ENCODE data around the gene TBC1D10B.

The TBC1D10B gene

DNA sequence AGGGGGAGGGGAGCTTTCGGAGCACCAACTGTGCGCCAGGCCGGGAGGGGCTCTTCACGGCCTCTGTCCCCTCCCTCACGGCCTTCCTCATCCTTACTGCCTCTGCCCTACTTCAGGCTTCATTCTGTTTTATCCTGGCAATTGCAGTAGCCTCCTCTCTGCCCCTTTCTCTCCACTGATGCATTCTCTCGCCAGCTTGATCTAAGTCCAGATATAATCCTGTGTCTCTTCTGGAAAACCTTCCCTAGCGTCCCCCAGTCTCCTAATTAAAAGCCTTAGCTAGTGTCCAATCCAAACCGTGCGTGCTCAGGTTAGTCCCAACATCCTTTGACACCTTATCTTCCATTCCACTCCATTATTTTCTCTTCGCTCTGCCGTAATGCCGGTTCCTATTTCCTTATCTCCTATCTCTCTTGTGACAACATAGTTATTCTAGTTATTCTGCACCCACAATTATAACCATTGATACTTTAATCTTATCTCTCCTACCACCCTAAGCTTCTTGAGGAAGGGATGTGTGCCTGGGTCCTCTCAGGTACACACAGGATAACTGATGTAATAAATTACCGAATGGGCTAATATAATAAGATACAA, 25.8 kb upstream of the TBC1D10B start:
- FAIRE-seq = no peak
- TF ChIP-seq POLR2A (IDR thresholded peaks at IDR 0.05; ENCODE audit: low read depth, low read length) (no peak), TAF1 (IDR thresholded peaks at IDR 0.05; ENCODE audit: borderline replicate concordance, low read depth, low read length) (no peak), POLR2AphosphoS5 (IDR thresholded peaks at IDR 0.05; ENCODE audit: low read depth, low read length) (no peak)
- no peak for DNase-seq (ENCODE audit: insufficient read length)

DNA sequence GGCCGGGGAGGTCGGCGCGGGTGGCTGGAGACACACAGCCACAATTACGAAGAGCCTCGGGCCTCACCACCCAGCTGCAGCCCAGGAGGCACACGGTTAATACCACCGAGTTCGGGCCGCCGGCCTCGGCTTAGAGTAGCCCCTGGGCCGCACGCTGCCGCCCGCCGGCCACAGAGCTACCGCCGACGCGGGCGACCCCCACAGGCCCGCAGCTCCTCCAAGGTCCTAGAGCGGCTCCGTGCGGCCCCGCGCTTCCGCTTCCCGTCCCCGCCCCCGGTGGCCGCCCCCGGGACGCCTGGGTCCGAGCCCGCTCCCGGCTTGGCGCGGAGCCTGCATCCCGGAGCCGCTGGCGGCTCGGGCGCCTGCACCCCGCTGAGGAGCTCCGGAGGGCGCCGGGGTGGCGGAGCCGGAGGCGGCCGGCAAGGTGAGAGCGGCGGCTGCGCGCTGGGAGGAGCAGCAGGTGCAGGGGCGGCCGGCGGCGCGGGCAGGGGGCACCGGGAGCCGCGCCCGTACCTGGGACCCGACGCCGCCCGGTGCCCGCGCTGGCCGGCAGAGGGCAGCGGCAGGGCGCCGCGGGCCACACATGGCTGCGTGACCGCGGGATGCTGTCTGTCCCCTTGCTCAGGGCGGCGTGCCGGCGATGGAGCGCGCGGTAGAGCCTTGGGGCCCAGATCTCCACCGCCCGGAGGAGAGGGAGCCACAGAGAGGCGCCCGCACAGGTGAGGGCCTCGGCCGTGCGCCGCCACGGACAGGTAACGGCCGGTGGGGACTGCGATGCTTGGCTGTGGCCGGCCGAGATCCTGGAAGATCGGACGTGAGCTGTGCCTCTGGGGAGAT, 25.1 kb upstream of the TBC1D10B start, which contains the start of gene ZNF48:
Gene ZNF48, plus strand, starts transcription at position 266 of the 837 bp plus-strand sequence. Its CDS starts 375 bp downstream, at position 641.
- FAIRE-seq (peak; percentile 63), DNase-seq (ENCODE audit: insufficient read length) (peak; percentile 85)

DNA sequence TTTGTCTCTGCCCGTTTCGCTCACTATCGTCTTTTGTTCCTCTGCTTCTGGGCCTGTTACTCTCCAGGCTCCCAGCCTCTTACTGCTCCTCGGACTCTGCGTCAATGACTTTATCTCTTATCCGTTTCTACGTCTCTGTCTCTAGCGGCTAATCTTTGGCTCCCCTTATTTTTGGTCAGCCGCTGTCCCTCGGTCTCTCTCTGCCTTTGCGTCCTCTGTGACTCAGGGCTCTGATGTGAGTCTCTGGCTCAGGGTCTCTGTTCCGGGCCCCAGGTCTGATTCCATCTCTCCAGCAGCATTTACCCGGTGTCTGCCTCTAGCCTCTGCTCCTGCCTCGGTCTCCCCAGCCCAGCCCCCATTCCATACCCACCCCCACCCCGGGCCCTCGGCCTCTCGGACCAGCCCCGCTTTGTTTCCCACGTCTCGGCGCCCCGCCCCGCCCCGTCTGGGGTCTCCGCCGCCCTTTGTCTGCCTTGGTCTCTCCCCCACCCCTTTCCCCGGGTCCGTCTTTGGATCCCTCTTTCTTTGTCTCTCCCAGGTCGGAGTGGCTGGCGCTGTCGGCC, 24.4 kb upstream of the TBC1D10B start:
- FAIRE-seq = no peak
- TF ChIP-seq TAF1 (IDR thresholded peaks at IDR 0.05; ENCODE audit: borderline replicate concordance, low read depth, low read length) (no peak), POLR2A (IDR thresholded peaks at IDR 0.05; ENCODE audit: low read depth, low read length) (no peak), POLR2AphosphoS5 (IDR thresholded peaks at IDR 0.05; ENCODE audit: low read depth, low read length) (no peak)
- no peak for DNase-seq (ENCODE audit: insufficient read length)

More for the DNA sequence above, 25.1 kb upstream of the TBC1D10B start, which contains the start of gene ZNF48:
- TF ChIP-seq POLR2A (IDR thresholded peaks at IDR 0.05; ENCODE audit: low read depth, low read length) = peak; percentile 62; the same call in 1 of the 2 replicates
- TF ChIP-seq POLR2AphosphoS5 (IDR thresholded peaks at IDR 0.05; ENCODE audit: low read depth, low read length) = no peak

DNA sequence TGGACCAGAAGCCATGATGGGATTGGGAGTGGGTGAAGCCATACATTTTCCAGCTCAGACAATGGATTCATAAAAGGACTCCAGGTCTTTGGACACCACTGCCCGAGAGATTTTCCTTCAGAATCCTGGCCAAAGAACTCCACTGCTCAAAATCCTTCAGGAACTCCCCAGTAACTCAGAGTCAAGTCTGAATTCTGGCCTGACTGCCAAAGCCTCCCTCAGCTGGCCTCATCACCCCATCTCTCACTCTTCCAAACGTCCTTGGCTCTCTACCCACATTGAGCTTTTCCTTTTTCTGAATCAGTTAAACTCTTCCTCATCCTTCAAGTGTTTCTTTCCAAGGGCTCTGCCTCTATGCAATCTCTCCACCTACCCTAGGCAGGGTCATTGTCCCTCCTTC, 13.2 kb upstream of the TBC1D10B start:
- DNase-seq (ENCODE audit: insufficient read length) = no peak
- FAIRE-seq = no peak
- TF ChIP-seq TAF1 (IDR thresholded peaks at IDR 0.05; ENCODE audit: borderline replicate concordance, low read depth, low read length) (no peak), POLR2AphosphoS5 (IDR thresholded peaks at IDR 0.05; ENCODE audit: low read depth, low read length) (no peak), POLR2A (IDR thresholded peaks at IDR 0.05; ENCODE audit: low read depth, low read length) (no peak)

DNA sequence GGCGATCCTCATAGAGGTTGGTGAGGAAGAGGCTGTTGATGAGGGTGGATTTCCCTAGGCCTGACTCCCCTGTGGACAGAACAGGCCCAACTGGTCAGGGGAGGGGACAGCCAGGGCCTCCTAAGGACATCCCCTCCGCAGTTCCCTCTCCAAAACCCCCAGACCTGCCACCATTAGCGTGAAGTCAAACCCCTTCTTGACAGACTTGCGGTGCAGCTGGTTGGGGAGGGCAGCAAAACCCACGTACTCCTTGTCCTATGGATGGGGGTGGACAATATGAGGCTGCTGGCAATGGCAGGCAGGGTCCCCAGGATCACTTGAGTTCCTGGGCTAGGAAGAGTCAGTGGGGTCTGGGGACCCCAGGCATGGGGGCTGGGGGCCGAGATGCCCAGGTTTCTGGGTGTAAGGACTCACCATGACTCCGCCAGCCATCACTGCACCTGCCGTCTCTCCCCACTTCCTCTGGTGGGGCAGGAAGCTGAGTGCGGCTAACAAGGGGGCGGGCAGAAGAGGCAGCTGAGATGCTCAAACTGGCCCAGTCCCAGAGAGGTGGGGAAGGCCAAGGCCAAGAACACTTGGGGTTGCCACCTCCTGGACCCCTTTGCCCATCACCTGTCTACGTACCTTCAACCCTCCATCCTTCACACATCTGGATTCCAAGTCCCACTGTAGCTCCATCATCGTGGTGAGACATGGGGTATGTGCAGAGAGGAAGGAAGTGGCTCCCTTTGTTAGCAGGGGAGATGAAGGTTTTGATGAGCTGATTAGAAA, 12.0 kb upstream of the TBC1D10B start, which contains the start of gene SEPTIN1:
Gene SEPTIN1, minus strand, starts transcription at position 451 of the 771 bp plus-strand sequence. Its CDS starts 19 bp downstream, at position 432.
- TF ChIP-seq POLR2A (IDR thresholded peaks at IDR 0.05; ENCODE audit: low read depth, low read length) (peak; percentile 89; the same call in 1 of the 2 replicates), POLR2AphosphoS5 (IDR thresholded peaks at IDR 0.05; ENCODE audit: low read depth, low read length) (peak; percentile 83), TAF1 (IDR thresholded peaks at IDR 0.05; ENCODE audit: borderline replicate concordance, low read depth, low read length) (no peak)
- DNase-seq (ENCODE audit: insufficient read length) (peak; percentile 75), FAIRE-seq (peak; percentile 96)

DNA sequence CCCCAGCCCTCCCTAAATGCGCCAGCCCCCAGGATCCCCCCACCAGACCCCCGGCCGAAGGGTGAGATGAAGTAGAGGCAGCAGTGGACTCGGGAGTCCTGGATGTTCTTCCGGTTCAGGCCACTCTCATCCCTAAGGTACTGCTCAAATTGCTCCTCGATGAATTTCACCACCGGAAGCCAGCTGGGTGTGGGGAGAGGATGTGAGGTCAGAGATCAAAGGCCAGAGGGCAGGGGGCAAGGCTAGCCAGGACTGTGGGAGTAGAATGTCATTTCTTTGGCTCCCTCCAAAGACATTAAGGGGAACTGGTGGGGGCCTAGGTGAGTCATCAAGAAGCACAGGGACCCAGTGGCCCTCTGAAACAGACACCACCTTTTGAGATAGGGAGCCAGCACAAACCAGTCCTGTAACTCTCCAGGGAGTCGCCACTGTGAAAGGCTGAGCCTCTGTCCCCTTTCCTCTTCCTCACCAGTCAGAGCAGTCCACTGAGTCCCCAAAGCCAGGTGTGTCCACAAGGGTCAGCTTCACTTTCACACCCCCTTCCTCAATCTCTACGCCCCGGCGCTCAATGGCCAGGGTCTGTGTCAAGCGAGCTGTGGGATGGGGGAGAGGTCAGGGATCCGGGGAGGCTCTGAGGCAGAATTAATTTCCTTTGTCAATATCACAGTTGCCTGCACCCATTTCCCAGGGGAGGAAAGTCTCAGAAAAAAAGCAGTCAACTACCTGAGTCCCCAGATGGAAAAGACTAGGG, 11.2 kb upstream of the TBC1D10B start:
- TF ChIP-seq TAF1 (IDR thresholded peaks at IDR 0.05; ENCODE audit: borderline replicate concordance, low read depth, low read length) (no peak), POLR2AphosphoS5 (IDR thresholded peaks at IDR 0.05; ENCODE audit: low read depth, low read length) (no peak), POLR2A (IDR thresholded peaks at IDR 0.05; ENCODE audit: low read depth, low read length) (no peak)
- FAIRE-seq (no peak), DNase-seq (ENCODE audit: insufficient read length) (no peak)

DNA sequence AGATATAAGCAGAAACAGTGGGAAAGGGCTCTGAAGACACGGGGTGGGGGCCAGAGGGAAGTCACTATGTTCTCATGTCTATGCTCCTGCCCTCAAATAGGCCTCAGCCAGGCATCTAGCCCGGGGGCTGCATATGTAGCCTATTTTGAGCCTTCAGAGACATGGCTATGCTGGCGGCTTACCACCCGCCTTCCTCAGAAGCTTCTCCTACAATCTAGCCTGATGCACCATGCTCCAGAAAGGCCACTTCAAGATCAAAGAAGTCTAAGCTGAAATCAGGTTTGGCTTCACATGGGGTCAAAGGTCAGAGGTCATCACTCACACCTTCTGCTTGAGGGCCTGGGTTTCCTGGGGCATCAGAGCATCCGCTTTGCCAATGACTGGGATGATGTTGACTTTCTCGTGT, 10.5 kb upstream of the TBC1D10B start:
- FAIRE-seq (no peak), DNase-seq (ENCODE audit: insufficient read length) (no peak)
- TF ChIP-seq TAF1 (IDR thresholded peaks at IDR 0.05; ENCODE audit: borderline replicate concordance, low read depth, low read length) (no peak), POLR2A (IDR thresholded peaks at IDR 0.05; ENCODE audit: low read depth, low read length) (no peak), POLR2AphosphoS5 (IDR thresholded peaks at IDR 0.05; ENCODE audit: low read depth, low read length) (no peak)

DNA sequence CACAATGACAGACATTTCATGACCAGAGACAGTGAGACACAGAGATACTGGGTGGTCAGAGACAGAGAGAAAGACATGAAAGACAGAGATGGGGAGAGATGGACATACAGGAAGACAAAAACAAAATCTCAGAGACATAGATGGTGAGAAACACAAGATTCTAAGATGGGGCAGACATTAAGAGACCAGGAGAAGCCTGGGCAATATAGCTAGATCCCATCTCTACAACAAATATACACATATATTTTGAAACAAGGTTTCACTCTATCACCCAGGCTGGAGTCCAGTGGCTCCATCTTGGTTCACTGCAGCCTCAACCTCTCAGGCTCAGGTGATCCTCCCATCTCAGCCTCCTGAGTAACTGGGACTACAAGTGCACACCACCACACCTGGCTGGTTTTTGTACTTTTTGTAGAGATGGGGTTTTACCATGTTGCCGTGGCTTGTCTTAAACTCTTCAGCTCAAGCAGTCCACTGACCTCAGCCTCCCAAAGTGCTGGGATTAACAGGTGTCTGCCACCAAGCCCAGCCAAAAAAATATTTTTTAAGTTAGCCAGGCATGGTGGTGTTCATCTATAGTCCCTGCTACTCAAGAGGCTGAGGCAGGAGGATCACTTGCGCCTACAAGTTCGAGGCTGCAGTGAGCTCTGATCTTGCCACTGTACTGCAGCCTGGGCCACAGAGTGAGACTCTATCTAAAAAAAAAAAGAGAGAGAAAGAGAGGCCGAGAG, 9.9 kb upstream of the TBC1D10B start:
- DNase-seq (ENCODE audit: insufficient read length) = no peak
- no peak for TF ChIP-seq POLR2A (IDR thresholded peaks at IDR 0.05; ENCODE audit: low read depth, low read length)
- no peak for TF ChIP-seq TAF1 (IDR thresholded peaks at IDR 0.05; ENCODE audit: borderline replicate concordance, low read depth, low read length)
- no peak for TF ChIP-seq POLR2AphosphoS5 (IDR thresholded peaks at IDR 0.05; ENCODE audit: low read depth, low read length)
- no peak for FAIRE-seq

DNA sequence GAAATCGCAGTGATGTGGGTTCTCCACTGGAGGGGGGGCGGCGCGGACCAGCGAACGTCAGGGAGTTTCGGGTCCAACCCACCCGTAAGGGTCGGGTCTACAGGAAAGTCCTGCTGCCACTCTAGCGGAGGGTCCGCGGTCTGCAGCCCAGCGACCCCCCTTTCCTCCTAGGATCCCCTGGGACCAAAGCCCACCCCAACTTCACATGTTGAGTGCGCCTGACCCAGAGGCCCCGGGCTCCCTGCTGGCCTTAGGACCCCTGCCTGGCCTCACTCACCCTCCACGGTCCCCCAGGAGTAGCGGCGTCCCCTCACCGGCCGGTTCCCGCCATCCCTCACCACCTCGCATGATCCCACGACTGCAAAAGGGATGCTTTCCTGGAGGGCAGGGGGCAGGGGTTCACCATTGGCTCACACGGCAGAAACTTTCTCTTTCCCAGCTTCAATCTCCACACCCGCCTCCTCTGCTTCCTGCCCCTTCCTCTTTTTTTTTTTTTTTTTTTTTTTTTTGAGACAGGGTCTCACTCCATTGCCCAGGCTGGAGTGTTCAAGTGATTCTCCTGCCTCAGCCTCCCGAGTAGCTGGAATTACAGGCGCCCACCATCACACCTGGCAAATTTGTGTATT, 9.0 kb upstream of the TBC1D10B start:
- no peak for DNase-seq (ENCODE audit: insufficient read length)
- TF ChIP-seq POLR2A (IDR thresholded peaks at IDR 0.05; ENCODE audit: low read depth, low read length) (no peak), TAF1 (IDR thresholded peaks at IDR 0.05; ENCODE audit: borderline replicate concordance, low read depth, low read length) (no peak), POLR2AphosphoS5 (IDR thresholded peaks at IDR 0.05; ENCODE audit: low read depth, low read length) (no peak)
- no peak for FAIRE-seq

Data from GM12892 (cell line).